Activated T-helper 9 cell treated with anti-CD3 and anti-CD28 coated beads, Interleukin-2, amount 50 U/mL, for 16 hours (primary cell): Measurements from ENCODE around the gene RNU1-3.
A peak's percentile ranks its signal among the peaks of the same experiment; 100 is the strongest.
"Not testable (repeated sequence)": the region's sequence is repeated elsewhere in the genome, so short reads cannot be mapped to it uniquely, and the experiment has no call there.

Experiments used
- DNase-seq: peaks from one replicate; pipeline ENCODE4 v3.0.0-alpha.2; 2020; ENCODE audit warnings: low read depth

RNU1-3 gene

GRCh38 chr1:16666502-16667413 is at the start of gene RNU1-3:
TSS of gene RNU1-3 (minus strand) at chr1:16666948.
- DNase-seq = not testable (repeated sequence)

GRCh38 chr1:16713480-16713879 is 46.7 kb upstream of the RNU1-3 start:
- not testable (repeated sequence) for DNase-seq

- DNase-seq = not testable (repeated sequence)
These were observed 46.2 kb upstream of the RNU1-3 start for GRCh38 chr1:16712984-16713383.

GRCh38 chr1:16712582-16712981 is 45.8 kb upstream of the RNU1-3 start:
- not testable (repeated sequence) for DNase-seq

- not testable (repeated sequence) for DNase-seq
These were observed 45.4 kb upstream of the RNU1-3 start for GRCh38 chr1:16712131-16712530.

GRCh38 chr1:16710618-16711017 is 43.9 kb upstream of the RNU1-3 start:
- not testable (repeated sequence) for DNase-seq

GRCh38 chr1:16709659-16710087 is 42.9 kb upstream of the RNU1-3 start:
- DNase-seq = peak; percentile 23

GRCh38 chr1:16708704-16709103 is 42.0 kb upstream of the RNU1-3 start:
- not testable (repeated sequence) for DNase-seq

GRCh38 chr1:16707130-16708093 is 40.7 kb upstream of the RNU1-3 start:
- not testable (repeated sequence) for DNase-seq

- not testable (repeated sequence) for DNase-seq
These were observed 39.6 kb upstream of the RNU1-3 start for GRCh38 chr1:16706302-16706701.

- not testable (repeated sequence) for DNase-seq
These were observed 37.9 kb upstream of the RNU1-3 start for GRCh38 chr1:16704502-16705100.

GRCh38 chr1:16704076-16704475 is 37.3 kb upstream of the RNU1-3 start:
- DNase-seq = not testable (repeated sequence)

GRCh38 chr1:16703602-16704001 is 36.9 kb upstream of the RNU1-3 start:
- DNase-seq = not testable (repeated sequence)

GRCh38 chr1:16703141-16703540 is 36.4 kb upstream of the RNU1-3 start:
- not testable (repeated sequence) for DNase-seq

GRCh38 chr1:16702280-16702679 is 35.5 kb upstream of the RNU1-3 start:
- not testable (repeated sequence) for DNase-seq

- not testable (repeated sequence) for DNase-seq
These were observed 34.4 kb upstream of the RNU1-3 start for GRCh38 chr1:16701189-16701588.

GRCh38 chr1:16700138-16700895 is 33.6 kb upstream of the RNU1-3 start:
- DNase-seq = not testable (repeated sequence)

- DNase-seq = not testable (repeated sequence)
These were observed 32.7 kb upstream of the RNU1-3 start for GRCh38 chr1:16699440-16699839.

GRCh38 chr1:16697152-16697551 is 30.4 kb upstream of the RNU1-3 start:
- DNase-seq = not testable (repeated sequence)

GRCh38 chr1:16696507-16697150 is 29.9 kb upstream of the RNU1-3 start:
- DNase-seq = not testable (repeated sequence)
